Bronchial epithelial cell (primary cell): Measurements from ENCODE around the gene CACNA2D3. TPM values are rescaled to one million over a fixed set of nuclear protein-coding genes. Genes with fewer than 3 reads are reported as not detected.

Source experiments
- DNase-seq: peaks from one replicate; pipeline ENCODE4 v3.0.0-alpha.2; 2010; ENCODE audit warnings: low read depth
- FAIRE-seq: peaks from 2 replicates; lab custom pipeline; 2011; peaks lifted over from hg19 to GRCh38; lab: Jason Lieb, UNC
- H3K27me3 ChIP-seq: 2 replicates; pipeline ENCODE4 v1.5.1; 2011; ENCODE audit warnings: low read length; ENCODE audit not compliant: control insufficient read depth, insufficient read depth
- H3K36me3 ChIP-seq: 2 replicates; pipeline ENCODE4 v1.5.1; 2011; ENCODE audit warnings: low read length; ENCODE audit not compliant: control insufficient read depth, insufficient read depth
- H3K4me3 ChIP-seq: 2 replicates; pipeline ENCODE4 v1.5.1; 2011; ENCODE audit warnings: mild to moderate bottlenecking, low read depth, low read length, control low read depth
- total RNA-seq: library from RNA; depleted of rRNA; stranded (reverse); fragments of >200 nt; gene quantifications from 2 replicates; pipeline ENCODE4 v1.2.1, GENCODE V29; 2014
- TF ChIP-seq, protein P1 (sequence below): IDR thresholded peaks from 2 replicates; pipeline ENCODE4 v1.5.1; 2011; ENCODE audit warnings: mild to moderate bottlenecking, moderate library complexity, low read length, control low read depth, inconsistent platforms; ENCODE audit not compliant: insufficient read depth, severe bottlenecking

CACNA2D3 gene
- total RNA-seq, 1 donor from 2014 or later: not detected

GRCh38 chr3:54303517-54304375 lies 181.4 kb downstream of the CACNA2D3 start:
- FAIRE-seq: no peak

GRCh38 chr3:54304877-54305276 lies 182.5 kb downstream of the CACNA2D3 start:
- Histone ChIP-seq H3K27me3 (no peaks in the 10 kb centered on the region), H3K36me3 (no peaks in the 10 kb centered on the region), H3K4me3 (no peak overlapping the region)
- TF ChIP-seq, protein P1, sequence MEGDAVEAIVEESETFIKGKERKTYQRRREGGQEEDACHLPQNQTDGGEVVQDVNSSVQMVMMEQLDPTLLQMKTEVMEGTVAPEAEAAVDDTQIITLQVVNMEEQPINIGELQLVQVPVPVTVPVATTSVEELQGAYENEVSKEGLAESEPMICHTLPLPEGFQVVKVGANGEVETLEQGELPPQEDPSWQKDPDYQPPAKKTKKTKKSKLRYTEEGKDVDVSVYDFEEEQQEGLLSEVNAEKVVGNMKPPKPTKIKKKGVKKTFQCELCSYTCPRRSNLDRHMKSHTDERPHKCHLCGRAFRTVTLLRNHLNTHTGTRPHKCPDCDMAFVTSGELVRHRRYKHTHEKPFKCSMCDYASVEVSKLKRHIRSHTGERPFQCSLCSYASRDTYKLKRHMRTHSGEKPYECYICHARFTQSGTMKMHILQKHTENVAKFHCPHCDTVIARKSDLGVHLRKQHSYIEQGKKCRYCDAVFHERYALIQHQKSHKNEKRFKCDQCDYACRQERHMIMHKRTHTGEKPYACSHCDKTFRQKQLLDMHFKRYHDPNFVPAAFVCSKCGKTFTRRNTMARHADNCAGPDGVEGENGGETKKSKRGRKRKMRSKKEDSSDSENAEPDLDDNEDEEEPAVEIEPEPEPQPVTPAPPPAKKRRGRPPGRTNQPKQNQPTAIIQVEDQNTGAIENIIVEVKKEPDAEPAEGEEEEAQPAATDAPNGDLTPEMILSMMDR: no peak
- DNase-seq (no peak), FAIRE-seq (no peak)

More at GRCh38 chr3:54303517-54304375, 181.4 kb downstream of the CACNA2D3 start:
- Histone ChIP-seq H3K27me3 (no peaks in the 10 kb centered on the region), H3K4me3 (no peak overlapping the region), H3K36me3 (no peaks in the 10 kb centered on the region)
- TF ChIP-seq, protein P1: no peak
- DNase-seq: no peak

DNA sequence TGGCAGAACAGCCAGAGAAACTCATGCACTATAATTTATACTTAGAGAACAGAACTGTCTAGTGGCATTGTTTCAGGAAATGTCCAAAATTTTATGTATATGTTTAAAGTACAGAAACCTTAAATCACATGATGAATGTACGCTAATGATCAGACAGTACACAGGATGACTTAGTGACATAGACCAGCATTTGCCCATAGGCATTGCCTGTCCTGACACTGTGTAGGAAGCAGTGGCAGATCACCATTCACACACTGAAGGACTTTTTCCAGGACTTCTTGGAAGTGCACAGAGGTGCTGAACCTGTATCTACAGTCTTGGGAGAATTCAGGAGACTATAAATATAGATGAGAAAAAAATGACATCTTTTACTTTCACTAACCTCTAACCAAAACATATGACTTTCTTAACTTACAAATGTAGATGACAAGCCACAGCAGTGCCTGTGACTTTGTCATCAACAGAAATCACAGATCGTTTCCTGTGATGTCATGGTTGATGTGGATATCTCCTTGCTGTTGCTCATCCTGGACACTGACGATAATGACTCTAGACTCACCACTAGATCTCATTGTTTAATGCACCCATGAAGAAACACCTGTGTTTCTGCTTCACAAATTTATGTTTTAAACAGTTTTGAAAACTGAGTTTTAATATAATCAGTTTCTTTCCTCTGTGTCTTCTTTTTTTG lies 183.2 kb downstream of the CACNA2D3 start:
- DNase-seq: no peak
- Histone ChIP-seq H3K27me3 (no peaks in the 10 kb centered on the region), H3K36me3 (no peaks in the 10 kb centered on the region), H3K4me3 (no peak overlapping the region)
- FAIRE-seq: no peak
- TF ChIP-seq, protein P1: no peak

DNA sequence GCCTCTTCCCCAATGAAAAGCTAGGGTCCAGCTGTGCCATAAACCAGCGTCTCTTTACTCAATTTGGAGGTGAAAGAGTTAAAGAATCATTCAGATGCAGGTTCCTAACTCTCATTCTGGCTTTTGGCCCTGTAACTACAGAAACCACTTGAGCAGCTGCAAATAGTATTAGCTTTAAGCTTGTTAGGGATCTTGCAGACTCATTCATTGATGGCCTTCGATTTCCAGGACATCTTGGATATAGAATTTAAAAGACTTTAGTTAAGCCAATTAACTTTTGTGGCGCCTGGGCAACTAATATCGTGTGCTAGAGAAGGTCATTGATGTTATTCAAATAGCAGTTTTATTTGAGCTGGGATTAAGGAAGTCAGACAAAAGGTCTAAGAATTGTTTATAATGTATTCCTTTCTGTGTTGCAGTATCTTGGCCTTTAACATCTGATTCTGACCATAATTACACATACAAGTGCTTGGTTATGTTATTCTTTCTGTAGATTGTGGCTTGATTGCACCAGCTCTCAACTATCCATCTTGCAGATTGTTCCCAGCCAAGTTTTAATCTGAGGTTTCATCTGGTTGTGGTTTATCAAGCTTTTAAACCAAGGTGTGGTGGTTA lies 185.3 kb downstream of the CACNA2D3 start:
- no peaks in the 10 kb centered on the region for H3K36me3 ChIP-seq
- TF ChIP-seq, protein P1: no peak
- no peak overlapping the region for H3K4me3 ChIP-seq
- H3K27me3 ChIP-seq: no peaks in the 10 kb centered on the region
- DNase-seq (no peak), FAIRE-seq (no peak)

DNA sequence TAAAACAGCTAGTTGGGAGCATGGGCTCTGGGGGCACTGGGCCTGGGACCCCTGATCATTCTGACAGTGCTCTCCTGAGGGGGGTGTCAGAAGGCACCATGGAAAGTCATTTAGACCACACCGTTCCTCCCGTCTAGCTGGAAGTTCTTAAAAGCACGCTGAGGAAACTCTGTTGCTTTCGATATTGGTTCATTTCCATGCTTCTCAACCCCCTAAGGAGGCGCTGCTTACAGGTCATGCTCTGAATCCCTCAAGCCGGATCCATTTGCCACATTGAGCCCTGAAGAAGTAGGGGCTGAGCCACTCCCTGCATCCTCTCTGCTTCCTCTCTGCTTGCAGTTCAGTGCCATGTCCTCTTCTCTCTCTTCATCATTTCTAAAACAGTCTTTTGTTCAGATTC lies 187.2 kb downstream of the CACNA2D3 start:
- TF ChIP-seq, protein P1: no peak
- Histone ChIP-seq H3K4me3 (no peak overlapping the region), H3K27me3 (no peaks in the 10 kb centered on the region), H3K36me3 (no peaks in the 10 kb centered on the region)
- no peak for DNase-seq
- peak; percentile 60 for FAIRE-seq
